T-helper 17 cell (primary cell): Measurements from ENCODE around the gene PREX1. TPM values are rescaled to one million over a fixed set of nuclear protein-coding genes. Genes with fewer than 3 reads are reported as not detected.
A peak's percentile ranks its signal among the peaks of the same experiment; 100 is the strongest.

Experiments
- ATAC-seq: fragments of 150-1000 bp; cut with Tn5 transposase; 2 replicates; pipeline ENCODE4 v1.10.0; 2021; ENCODE audit warnings: mild to moderate bottlenecking, moderate library complexity
- DNase-seq, 3 donors: peaks; one replicate each; pipeline versions ENCODE4 v3.0.0 to v3.0.0-alpha.2; 2020 to 2021
- H3K9me3 ChIP-seq: one replicate; pipeline ENCODE4 v1.7.0; 2013; ENCODE audit warnings: low read length, mild to moderate bottlenecking; ENCODE audit not compliant: control insufficient read depth, poor library complexity, severe bottlenecking
- H3K27ac Mint-ChIP-seq: one replicate; pipeline ENCODE4 v1.8.0; 2022; ENCODE audit warnings: mild to moderate bottlenecking, moderate library complexity, mixed read lengths
- H3K27me3 Mint-ChIP-seq: one replicate; pipeline ENCODE4 v1.8.0; 2022; ENCODE audit warnings: mixed read lengths
- H3K36me3 Mint-ChIP-seq: one replicate; pipeline ENCODE4 v1.8.0; 2022; ENCODE audit warnings: low read depth, mixed read lengths
- H3K4me1 Mint-ChIP-seq: one replicate; pipeline ENCODE4 v1.8.0; 2022; ENCODE audit warnings: mild to moderate bottlenecking, mixed read lengths
- H3K4me3 Mint-ChIP-seq: one replicate; pipeline ENCODE4 v1.8.0; 2022; ENCODE audit warnings: mild to moderate bottlenecking, moderate library complexity, mixed read lengths
- total RNA-seq, 4 donors: library from RNA in 2 of 4; stranded (reverse) in 2 of 4; gene quantifications; one replicate each; pipeline ENCODE4 v1.2.3 and lab custom pipeline; 2022 to 2026

The PREX1 gene
- total RNA-seq, 2 donors from 2014 or later, result 188 to 200 TPM

DNA sequence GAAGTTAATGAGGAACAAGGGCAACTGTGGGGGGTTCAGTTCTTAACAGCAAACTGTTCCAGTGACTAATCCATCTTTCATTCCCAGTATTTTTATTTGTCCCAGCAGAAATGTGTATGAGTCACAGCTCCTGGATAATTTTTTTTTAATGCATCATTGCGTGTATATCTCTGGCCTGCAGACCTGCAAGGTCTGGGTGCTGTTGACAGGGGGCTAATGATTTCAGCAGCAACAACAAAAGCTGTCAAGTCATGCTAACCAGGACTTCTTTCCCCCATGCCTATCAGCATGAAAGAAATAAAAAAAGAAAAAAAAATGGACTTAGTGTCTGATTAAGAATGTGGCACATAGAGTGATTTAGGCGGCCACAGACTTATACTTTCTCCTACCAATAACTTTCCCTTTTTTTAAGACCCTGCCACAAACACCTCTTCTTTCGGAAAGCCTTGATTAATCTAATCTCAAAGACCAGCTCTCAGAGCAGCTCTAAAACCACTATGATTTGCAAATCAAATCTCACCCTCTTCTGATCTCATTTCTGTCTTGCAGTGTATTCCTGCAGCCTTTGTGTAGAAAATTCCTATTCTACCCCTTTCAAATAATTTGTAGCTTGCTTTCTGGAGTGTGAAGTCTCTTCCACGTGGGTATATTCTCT lies 14.2 kb upstream of the PREX1 start:
- Mint-ChIP-seq H3K27me3 (no peaks in the 10 kb centered on the region), H3K4me1 (peaks cover 16% of the 10 kb centered on the region), H3K36me3 (no peaks in the 10 kb centered on the region), H3K4me3 (no peak overlapping the region), H3K27ac (no peak overlapping the region)
- no peaks in the 10 kb centered on the region for H3K9me3 ChIP-seq
- no peak for DNase-seq
- ATAC-seq, result no peak

DNA sequence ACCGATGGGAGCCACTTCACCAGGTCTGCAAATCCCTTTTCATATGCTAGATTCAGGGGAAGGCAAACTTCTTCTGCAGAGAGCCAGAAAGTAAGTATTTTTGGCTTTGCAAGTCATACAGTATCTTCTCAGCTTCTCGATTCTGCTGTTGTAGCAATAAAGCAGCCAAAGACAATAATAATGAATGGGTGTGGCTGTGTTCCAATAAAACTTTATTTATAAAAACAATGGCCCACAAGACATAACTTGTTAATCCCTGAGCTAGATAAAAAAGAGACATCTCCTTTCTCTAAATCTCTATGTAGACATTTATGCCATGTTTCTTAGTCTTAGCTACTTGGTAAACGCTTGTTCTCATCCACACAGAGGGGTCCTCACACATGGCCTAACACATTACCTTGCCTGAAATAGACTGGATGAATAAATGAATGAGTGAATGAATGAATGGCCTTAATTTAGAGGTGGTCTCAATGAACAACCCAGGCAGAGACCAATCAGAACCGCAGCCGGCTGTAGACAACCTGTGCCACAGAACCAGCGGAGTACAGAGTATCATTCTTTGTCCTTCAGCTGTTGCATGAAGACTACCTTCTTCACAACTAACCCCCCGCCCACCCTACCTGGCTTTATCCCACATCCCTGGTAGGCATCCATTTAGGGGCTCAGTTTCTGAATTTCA lies 13.5 kb upstream of the PREX1 start:
- no peak for DNase-seq
- no peak overlapping the region for H3K27ac Mint-ChIP-seq
- H3K4me3 Mint-ChIP-seq, result no peak overlapping the region
- H3K4me1 Mint-ChIP-seq, result peaks cover 14% of the 10 kb centered on the region
- no peaks in the 10 kb centered on the region for H3K27me3 Mint-ChIP-seq
- H3K9me3 ChIP-seq, result no peaks in the 10 kb centered on the region
- ATAC-seq, result no peak
- H3K36me3 Mint-ChIP-seq, result no peaks in the 10 kb centered on the region

DNA sequence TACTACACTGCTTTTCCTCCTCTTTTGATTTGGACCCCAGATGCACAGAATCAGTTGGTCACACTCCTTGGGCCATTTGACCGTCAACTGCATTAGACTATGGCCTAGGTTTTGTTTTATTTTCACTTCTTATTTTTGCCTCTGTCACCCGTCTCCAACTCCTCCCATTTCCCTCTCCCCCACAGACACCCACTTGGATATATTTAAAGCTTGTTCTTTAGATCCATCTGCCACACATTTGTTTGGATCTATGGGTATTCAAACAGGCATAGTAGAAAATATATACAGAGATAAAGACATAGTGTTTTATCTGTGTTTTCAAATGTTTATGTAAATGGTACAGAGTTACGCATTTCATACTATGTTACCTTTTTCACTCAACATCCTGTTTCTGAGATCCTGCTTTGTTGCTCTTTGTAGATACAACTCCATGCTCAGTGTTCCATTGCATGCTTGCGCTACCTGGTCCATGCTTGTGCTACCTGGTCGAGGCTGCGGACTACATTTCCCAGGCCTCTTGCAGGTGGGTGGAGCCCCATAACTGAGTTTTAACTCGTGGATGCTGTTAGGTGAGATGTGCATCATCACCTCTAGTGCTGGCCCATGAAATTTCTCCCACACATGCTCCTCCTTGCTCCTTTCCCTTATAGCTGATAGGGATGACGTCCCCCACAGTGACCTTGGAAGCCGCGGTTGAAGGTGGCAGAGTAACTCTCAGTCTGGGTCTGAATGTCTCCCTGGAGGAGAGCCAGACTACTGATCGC lies 11.5 kb upstream of the PREX1 start:
- ATAC-seq (no peak), DNase-seq (no peak)
- Mint-ChIP-seq H3K36me3 (no peaks in the 10 kb centered on the region), H3K4me3 (no peak overlapping the region), H3K27ac (no peak overlapping the region), H3K27me3 (no peaks in the 10 kb centered on the region), H3K4me1 (peaks cover 19% of the 10 kb centered on the region)
- H3K9me3 ChIP-seq, result no peaks in the 10 kb centered on the region

DNA sequence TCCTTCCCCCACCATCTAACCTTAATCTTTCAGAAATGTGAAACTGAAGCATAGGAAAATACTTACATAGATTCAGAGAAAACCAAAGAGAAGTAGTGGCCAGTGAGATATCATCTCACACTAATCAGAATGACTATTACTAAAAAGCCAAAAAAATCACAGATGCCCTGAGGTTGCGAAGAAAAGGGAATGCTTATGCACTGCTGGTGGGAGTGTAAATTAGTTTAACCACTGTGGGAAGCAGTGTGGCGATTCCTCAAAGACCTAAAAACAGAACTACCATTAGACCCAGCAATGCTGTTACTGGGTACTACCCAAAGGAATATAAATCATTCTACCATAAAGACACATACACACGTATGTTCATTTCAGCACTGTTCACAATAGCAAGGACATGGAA lies 9.2 kb upstream of the PREX1 start:
- DNase-seq (no peak), ATAC-seq (no peak)
- Mint-ChIP-seq H3K4me3 (no peak overlapping the region), H3K4me1 (peaks cover 19% of the 10 kb centered on the region), H3K36me3 (no peaks in the 10 kb centered on the region), H3K27ac (peak overlapping the region; percentile 27), H3K27me3 (no peaks in the 10 kb centered on the region)
- H3K9me3 ChIP-seq, result no peaks in the 10 kb centered on the region

DNA sequence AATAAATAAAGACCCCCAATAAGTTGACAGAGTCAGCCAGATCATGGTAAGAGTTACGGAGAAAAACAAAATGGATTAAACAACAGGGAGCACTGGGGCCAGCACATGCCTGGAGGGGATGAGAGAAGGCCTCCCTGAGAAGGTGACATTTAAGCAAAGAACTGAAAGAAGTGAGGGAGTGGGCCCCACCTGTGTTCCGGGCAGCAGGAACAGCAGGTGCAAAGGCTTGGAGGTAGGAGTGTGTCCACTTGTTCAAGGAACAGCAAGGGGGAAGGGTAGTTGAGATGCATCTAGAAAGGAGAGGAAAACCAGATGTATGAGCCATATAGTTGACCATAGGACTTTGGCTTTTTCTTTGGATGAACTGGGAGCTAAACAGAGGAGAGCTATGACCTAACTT lies 7.6 kb upstream of the PREX1 start:
- Mint-ChIP-seq H3K27ac (peak overlapping the region; percentile 6), H3K27me3 (no peaks in the 10 kb centered on the region), H3K4me1 (peaks cover 24% of the 10 kb centered on the region), H3K36me3 (no peaks in the 10 kb centered on the region), H3K4me3 (no peak overlapping the region)
- DNase-seq (no peak), ATAC-seq (no peak)
- H3K9me3 ChIP-seq, result no peaks in the 10 kb centered on the region

DNA sequence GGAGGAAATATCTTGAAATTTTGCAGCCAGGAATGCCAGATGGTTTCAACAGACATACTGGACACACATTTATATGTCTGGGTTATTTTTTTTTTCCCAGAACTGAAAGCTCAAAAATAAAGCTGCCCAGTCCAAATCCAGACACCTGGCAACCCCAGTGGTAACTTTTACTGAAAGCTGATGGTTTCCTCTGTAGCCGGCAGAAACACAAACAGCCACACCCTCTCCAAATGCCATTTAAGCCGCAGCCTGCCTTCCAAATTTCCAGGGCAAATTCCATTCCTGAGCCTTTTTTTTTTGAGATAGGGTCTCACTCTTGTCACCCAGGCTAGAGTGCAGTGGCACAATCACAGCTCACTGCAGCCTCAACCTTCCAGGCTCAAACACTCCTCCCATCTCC lies 6.5 kb upstream of the PREX1 start:
- Mint-ChIP-seq H3K4me3 (no peak overlapping the region), H3K4me1 (peaks cover 20% of the 10 kb centered on the region), H3K36me3 (no peaks in the 10 kb centered on the region), H3K27me3 (no peaks in the 10 kb centered on the region), H3K27ac (no peak overlapping the region)
- DNase-seq, result no peak
- ATAC-seq, result no peak
- no peaks in the 10 kb centered on the region for H3K9me3 ChIP-seq

DNA sequence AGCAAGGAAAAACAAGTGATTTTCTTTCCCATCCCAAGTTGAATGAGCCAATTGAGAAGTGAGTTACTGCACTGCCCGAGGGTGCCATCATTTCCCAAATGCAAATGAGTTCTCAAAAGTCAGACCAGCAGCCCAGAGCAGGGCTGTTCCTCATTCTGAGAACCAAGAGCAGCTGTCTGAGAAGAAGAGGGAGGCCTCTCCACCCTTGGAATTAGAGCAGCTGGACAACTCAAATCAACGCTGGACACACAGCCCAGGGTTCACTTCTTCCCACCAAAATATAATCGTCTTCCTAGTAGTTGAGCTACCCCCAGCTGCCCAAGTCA lies 4.6 kb upstream of the PREX1 start:
- Mint-ChIP-seq H3K4me3 (no peak overlapping the region), H3K36me3 (no peaks in the 10 kb centered on the region), H3K4me1 (peaks cover 26% of the 10 kb centered on the region), H3K27ac (peak overlapping the region; percentile 41), H3K27me3 (no peaks in the 10 kb centered on the region)
- no peaks in the 10 kb centered on the region for H3K9me3 ChIP-seq
- ATAC-seq, result no peak
- no peak for DNase-seq

DNA sequence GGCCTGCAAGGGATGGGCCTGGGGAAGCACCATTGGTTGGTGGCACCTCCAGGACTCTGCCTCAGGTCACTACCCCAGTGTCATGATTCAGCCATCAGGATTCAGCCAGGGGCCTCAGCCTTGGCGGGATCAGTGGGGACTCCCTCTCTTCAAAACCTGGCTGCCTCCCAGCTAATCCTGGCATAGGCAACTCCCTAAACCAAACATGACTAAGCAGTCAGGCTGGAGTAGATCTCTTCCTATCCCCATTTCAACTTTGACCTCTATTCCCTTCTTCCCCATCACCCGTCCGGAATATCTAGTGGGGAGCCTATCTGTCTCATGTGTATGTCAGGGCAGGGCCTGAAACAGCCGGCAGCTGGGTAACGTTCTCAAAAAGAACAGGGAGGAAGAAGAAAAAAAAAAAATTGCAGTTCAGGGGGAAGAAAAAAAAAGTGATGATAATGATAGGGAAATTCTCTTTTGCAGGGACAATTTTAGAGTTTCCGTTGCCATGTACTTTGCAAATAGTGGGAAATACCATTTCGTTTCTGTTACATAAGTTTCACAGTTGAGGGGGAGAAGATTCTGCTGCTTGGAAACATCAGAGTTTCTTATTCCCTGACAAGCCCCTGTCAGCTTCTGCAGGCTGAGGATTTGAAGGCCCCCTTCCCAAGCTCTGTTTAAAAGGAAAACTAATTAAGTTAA lies 4.1 kb upstream of the PREX1 start:
- DNase-seq, result no peak
- Mint-ChIP-seq H3K4me3 (no peak overlapping the region), H3K4me1 (peaks cover 26% of the 10 kb centered on the region), H3K27ac (no peak overlapping the region), H3K27me3 (no peaks in the 10 kb centered on the region), H3K36me3 (peaks cover 2% of the 10 kb centered on the region)
- H3K9me3 ChIP-seq, result no peaks in the 10 kb centered on the region
- no peak for ATAC-seq

DNA sequence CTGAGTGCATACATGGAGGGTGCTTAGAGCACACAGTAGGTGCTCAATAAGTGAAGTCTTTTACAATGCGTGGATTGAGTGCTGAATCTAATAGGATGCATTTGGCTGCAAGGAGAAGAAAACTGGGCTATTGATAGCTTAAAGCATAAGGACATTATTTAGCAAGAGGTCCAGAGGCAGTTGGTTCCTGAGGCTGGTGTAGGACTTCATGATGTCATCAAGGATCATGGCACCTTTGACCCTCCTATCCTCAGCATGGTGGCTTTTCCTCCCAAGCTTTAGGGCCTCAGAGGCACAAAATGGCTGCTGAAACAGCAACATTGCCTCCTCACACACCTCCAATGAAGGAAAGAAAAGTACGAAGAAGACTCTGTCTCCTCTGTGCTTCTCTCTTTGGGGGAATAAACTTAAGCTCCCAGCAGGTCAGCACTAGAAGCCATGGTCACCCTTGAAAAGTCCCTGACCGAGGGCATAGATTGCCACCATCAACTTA lies 3.1 kb upstream of the PREX1 start:
- no peak overlapping the region for H3K27ac Mint-ChIP-seq
- H3K9me3 ChIP-seq, result no peaks in the 10 kb centered on the region
- peaks cover 22% of the 10 kb centered on the region for H3K4me1 Mint-ChIP-seq
- no peaks in the 10 kb centered on the region for H3K27me3 Mint-ChIP-seq
- ATAC-seq, result no peak
- peaks cover 2% of the 10 kb centered on the region for H3K36me3 Mint-ChIP-seq
- DNase-seq, result no peak
- H3K4me3 Mint-ChIP-seq, result no peak overlapping the region

DNA sequence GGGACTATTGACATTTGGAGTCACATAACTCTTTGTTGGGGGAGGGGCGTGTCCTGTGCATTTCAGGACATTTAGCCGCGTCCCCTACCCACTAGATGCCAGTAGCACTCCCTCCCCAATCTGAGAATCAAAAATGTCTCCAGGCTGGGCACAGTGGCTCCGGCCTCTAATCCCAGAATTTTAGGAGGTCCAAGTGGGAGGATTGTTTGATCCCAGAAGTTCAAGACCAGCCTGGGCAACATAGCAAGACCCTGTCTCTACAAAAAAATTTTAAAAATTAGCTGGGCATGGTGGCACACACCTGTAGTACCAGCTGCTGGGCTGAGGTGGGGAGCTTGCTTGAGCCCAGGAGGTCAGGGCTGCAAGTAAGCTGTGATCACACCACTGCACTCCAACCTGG lies 2.1 kb upstream of the PREX1 start:
- H3K27me3 Mint-ChIP-seq, result no peaks in the 10 kb centered on the region
- H3K9me3 ChIP-seq, result no peaks in the 10 kb centered on the region
- peaks cover 2% of the 10 kb centered on the region for H3K36me3 Mint-ChIP-seq
- peaks cover 18% of the 10 kb centered on the region for H3K4me1 Mint-ChIP-seq
- DNase-seq, result no peak
- peak overlapping the region; percentile 86 for H3K27ac Mint-ChIP-seq
- H3K4me3 Mint-ChIP-seq, result no peak overlapping the region
- no peak for ATAC-seq

DNA sequence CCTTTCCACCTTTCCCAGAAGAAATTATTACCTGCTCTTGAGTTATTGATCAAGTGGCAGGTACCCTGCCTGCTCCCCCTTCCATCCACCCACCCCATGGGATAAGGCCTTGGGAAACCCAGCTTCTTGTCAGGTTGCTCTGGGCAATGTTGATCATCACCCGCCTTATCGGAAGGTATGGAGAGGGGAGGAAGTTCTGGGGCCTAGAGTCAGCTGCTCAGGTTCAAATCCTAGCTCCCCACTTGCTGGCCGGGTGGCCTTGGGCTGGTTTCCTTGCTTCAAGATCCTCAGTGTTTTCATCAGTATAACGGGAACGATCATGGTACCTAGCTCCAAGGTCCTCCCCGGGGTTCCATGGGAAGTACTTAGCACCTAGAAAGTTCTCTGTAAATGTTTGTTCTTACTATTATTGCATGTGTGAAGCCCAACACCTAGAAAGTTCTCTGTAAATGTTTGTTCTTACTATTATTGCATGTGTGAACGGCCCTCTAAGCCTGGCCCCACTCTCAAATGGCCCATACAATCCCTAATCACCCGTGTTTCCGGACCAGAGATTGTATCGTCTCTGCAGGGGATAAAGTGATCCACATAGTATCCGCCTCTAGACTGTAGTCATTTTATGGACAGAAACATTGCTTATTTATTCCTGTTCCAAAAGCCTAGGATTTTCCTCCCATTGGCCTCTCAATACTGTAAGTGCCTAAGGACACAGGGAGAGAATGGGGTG lies 1.1 kb upstream of the PREX1 start:
- no peak for DNase-seq
- no peak for ATAC-seq
- peak overlapping the region; percentile 86 for H3K27ac Mint-ChIP-seq
- no peaks in the 10 kb centered on the region for H3K27me3 Mint-ChIP-seq
- H3K36me3 Mint-ChIP-seq, result peaks cover 2% of the 10 kb centered on the region
- peaks cover 25% of the 10 kb centered on the region for H3K4me1 Mint-ChIP-seq
- peak overlapping the region; percentile 93 for H3K4me3 Mint-ChIP-seq
- no peaks in the 10 kb centered on the region for H3K9me3 ChIP-seq

DNA sequence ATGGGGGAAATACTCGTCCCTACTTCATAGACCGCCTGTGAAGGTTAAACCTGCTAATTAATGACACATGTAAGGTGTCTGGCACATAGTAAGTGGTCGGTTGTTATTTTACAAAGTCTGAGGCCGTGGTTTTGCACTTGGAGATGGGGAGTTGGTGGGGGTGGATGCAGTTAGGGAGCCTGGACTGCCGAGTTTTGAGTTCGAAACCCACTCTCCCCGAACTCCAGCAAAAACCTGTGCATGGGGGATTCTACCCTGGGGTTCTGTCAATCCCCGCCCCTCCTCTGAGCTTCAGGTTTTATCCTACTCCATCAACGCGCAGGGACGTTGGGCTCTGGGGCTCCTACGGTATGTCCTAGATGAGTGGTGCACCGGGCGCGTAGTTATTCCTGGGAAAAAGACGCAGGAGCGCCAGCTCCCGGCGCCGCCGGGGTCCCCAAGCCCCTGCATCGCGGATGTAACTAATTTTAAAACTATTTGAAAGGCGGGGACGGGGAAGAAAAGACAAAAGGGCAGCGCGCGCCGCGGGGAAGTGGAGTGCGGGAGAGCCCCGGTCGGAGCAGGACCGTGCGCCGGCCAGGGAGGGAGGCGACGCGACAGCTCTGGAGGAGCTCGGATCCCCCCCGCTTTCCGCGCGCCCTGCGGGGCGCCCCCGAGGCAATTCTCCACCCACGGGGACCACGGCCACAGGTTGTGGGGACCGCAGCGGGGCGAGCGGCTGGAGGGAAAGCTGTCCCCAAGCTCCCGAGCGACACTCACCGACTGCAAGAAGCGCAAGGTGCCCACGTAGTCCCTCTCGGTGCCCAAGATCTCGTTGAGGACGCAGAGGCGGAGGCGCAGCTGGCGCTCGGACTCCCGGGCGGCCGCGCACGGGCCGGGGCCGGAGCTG lies 672 bp downstream of the PREX1 start:
- no peaks in the 10 kb centered on the region for H3K9me3 ChIP-seq
- no peak overlapping the region for H3K27ac Mint-ChIP-seq
- ATAC-seq, result peak; percentile 8
- peaks cover 39% of the 10 kb centered on the region for H3K4me1 Mint-ChIP-seq
- no peaks in the 10 kb centered on the region for H3K27me3 Mint-ChIP-seq
- DNase-seq, result peak in 1 of 3 donors; percentile 23
- peak overlapping the region; percentile 96 for H3K4me3 Mint-ChIP-seq
- H3K36me3 Mint-ChIP-seq, result peaks cover 2% of the 10 kb centered on the region
